ENCODE data around the gene CHD3.
A peak's percentile ranks its signal among the peaks of the same experiment; 100 is the strongest.

- TF ChIP-seq CTCF (IDR thresholded peaks at IDR 0.05; ENCODE audit: low read length), result peak; percentile 61
- no peak for TF ChIP-seq EZH2 (optimal IDR thresholded peaks at IDR 0.05; ENCODE audit: low read depth, low read length)
- TF ChIP-seq EZH2phosphoT487 (IDR thresholded peaks at IDR 0.05; ENCODE audit: low read length), result no peak
Observed at GRCh38 chr17:7862692-7863437, 25.7 kb upstream of the CHD3 start.
